Measurements from ENCODE around the gene NCAPD3. TPM values are rescaled to one million over a fixed set of nuclear protein-coding genes. Genes with fewer than 3 reads are reported as not detected.
"Not testable (repeated sequence)": the region's sequence is repeated elsewhere in the genome, so short reads cannot be mapped to it uniquely, and the experiment has no call there.

NCAPD3 gene
- total RNA-seq, 3 donors from 2014 or later (not counting 1 experiment from before 2014, with no cell fraction given), result 27.6 to 33.6 (median 31.2) TPM

DNA sequence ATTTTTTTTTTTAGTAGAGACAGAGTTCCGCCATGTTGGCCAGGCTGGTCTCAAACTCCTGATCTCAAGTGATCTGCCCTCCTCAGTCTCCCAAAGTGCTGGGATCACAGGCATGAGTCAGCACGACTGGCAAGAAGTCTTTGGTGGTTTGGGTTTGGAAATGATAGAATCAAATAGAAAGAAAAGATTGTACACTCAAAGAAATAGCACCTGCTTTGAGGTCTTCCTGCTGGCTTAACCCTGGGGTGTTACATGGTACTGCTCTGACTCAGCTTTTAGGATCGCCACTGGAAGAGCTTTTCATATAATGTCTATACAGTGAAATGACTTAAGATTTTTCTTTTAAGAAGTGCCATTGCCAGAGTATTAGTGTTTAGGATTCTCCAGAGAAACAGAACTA is 104.7 kb downstream of the NCAPD3 start:
- Histone ChIP-seq H3K36me3 (ENCODE audit: control insufficient read depth, insufficient read depth, low read length) (no peaks in the 10 kb centered on the region), H3K4me3 (ENCODE audit: low read length) (no peak overlapping the region), H3K27ac (ENCODE audit: low read length) (no peak overlapping the region), H3K27me3 (ENCODE audit: control insufficient read depth, insufficient read depth, low read length) (peaks cover 2% of the 10 kb centered on the region), H3K4me1 (ENCODE audit: control insufficient read depth, insufficient read depth, low read length) (no peaks in the 10 kb centered on the region), H3K9me3 (ENCODE audit: control insufficient read depth, insufficient read depth, low read length) (no peaks in the 10 kb centered on the region)
- Mint-ChIP-seq H3K27ac (no peak overlapping the region), H3K9me3 (no peaks in the 10 kb centered on the region), H3K27me3 (ENCODE audit: low read depth in 2 of 2) (peaks cover 15 to 39% of the 10 kb centered on the region in 2 donors), H3K4me1 (no peaks in the 10 kb centered on the region), H3K4me3 (no peak overlapping the region), H3K36me3 (no peaks in the 10 kb centered on the region)
- DNase-seq (no peak), ATAC-seq (no peak)
- no peak for TF ChIP-seq CTCF (IDR thresholded peaks at IDR 0.05)
- 73% methylated on average over 3 of the region's 3 CpGs for WGBS (ENCODE audit: insufficient coverage)
- intact Hi-C loops (cut with micrococcal nuclease), result no loop called here

DNA sequence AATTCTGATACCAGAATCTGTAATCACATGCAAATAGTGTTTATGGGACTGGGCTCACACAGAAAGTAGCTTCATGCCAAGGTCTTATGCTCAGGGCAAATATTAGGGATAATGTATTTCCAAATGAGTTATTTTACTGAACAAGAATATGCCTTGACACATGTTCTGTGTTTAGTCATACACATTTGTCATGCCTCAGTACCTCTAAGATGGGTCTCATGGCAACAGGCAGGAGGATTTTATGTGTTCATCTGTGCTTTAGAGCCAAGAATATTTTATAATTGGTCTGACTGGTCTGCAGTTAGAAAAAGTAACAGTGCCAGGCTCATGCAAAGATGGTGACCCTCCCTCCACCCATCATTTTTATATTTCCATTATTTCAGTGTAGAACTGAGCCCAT is 105.8 kb downstream of the NCAPD3 start:
- no peaks in the 10 kb centered on the region for H3K4me1 Mint-ChIP-seq
- DNase-seq (no peak), ATAC-seq (no peak)
- no peaks in the 10 kb centered on the region for H3K4me1 ChIP-seq (ENCODE audit: control insufficient read depth, insufficient read depth, low read length)
- H3K4me3 Mint-ChIP-seq, result no peak overlapping the region
- no peak overlapping the region for H3K27ac Mint-ChIP-seq
- no peaks in the 10 kb centered on the region for H3K9me3 Mint-ChIP-seq
- H3K4me3 ChIP-seq (ENCODE audit: low read length), result no peak overlapping the region
- H3K27me3 Mint-ChIP-seq (ENCODE audit: low read depth in 2 of 2), result peaks cover 9 to 30% of the 10 kb centered on the region in 2 donors
- intact Hi-C loops (cut with micrococcal nuclease), result no loop called here
- H3K27me3 ChIP-seq (ENCODE audit: control insufficient read depth, insufficient read depth, low read length), result no peaks in the 10 kb centered on the region
- no peak for TF ChIP-seq CTCF (IDR thresholded peaks at IDR 0.05)
- no peaks in the 10 kb centered on the region for H3K9me3 ChIP-seq (ENCODE audit: control insufficient read depth, insufficient read depth, low read length)
- no peak overlapping the region for H3K27ac ChIP-seq (ENCODE audit: low read length)
- no peaks in the 10 kb centered on the region for H3K36me3 ChIP-seq (ENCODE audit: control insufficient read depth, insufficient read depth, low read length)
- H3K36me3 Mint-ChIP-seq, result no peaks in the 10 kb centered on the region

DNA sequence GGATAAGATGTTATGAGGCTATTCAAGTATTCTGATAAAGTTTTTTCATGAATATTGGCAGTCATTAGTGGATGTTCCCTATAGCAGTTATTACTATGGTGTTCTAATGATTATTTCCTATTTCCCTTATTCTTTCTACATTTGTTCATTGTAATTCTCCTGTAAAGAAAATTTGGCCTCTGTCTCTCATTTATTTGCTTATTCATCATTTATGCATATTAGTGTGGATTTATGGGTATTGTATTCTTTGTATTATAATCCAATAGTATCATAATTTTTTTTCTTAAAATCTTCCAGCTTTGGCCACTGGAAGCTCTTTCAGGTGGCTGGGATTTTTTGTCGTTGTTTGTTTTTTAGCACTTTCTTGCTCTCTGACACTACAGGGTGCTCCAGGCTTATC is 107.6 kb downstream of the NCAPD3 start:
- H3K4me1 ChIP-seq (ENCODE audit: control insufficient read depth, insufficient read depth, low read length), result no peaks in the 10 kb centered on the region
- H3K27me3 ChIP-seq (ENCODE audit: control insufficient read depth, insufficient read depth, low read length), result no peaks in the 10 kb centered on the region
- H3K4me3 ChIP-seq (ENCODE audit: low read length), result no peak overlapping the region
- DNase-seq (no peak), ATAC-seq (no peak)
- no peaks in the 10 kb centered on the region for H3K9me3 Mint-ChIP-seq
- no peaks in the 10 kb centered on the region for H3K36me3 Mint-ChIP-seq
- no peaks in the 10 kb centered on the region for H3K36me3 ChIP-seq (ENCODE audit: control insufficient read depth, insufficient read depth, low read length)
- H3K27ac Mint-ChIP-seq, result no peak overlapping the region
- 100% methylated on average over 1 of the region's 1 CpG for WGBS (ENCODE audit: insufficient coverage)
- no peak overlapping the region for H3K4me3 Mint-ChIP-seq
- H3K4me1 Mint-ChIP-seq, result no peaks in the 10 kb centered on the region
- no peaks in the 10 kb centered on the region for H3K9me3 ChIP-seq (ENCODE audit: control insufficient read depth, insufficient read depth, low read length)
- no peak overlapping the region for H3K27ac ChIP-seq (ENCODE audit: low read length)
- H3K27me3 Mint-ChIP-seq (ENCODE audit: low read depth in 2 of 2), result peaks cover 4 to 27% of the 10 kb centered on the region in 2 donors
- TF ChIP-seq CTCF (IDR thresholded peaks at IDR 0.05), result no peak
- intact Hi-C loops (cut with micrococcal nuclease), result no loop called here

GRCh38 chr11:134113787-134114186 is 110.0 kb downstream of the NCAPD3 start:
- H3K27me3 ChIP-seq (ENCODE audit: control insufficient read depth, insufficient read depth, low read length); H3K4me3 ChIP-seq (ENCODE audit: low read length); H3K4me3 Mint-ChIP-seq; intact Hi-C loops (cut with micrococcal nuclease); H3K27ac ChIP-seq (ENCODE audit: low read length); H3K9me3 ChIP-seq (ENCODE audit: control insufficient read depth, insufficient read depth, low read length); H3K36me3 ChIP-seq (ENCODE audit: control insufficient read depth, insufficient read depth, low read length); ATAC-seq; H3K27ac Mint-ChIP-seq; H3K4me1 Mint-ChIP-seq; DNase-seq; H3K4me1 ChIP-seq (ENCODE audit: control insufficient read depth, insufficient read depth, low read length); H3K9me3 Mint-ChIP-seq; H3K36me3 Mint-ChIP-seq: not testable (repeated sequence)
- peaks cover 3 to 29% of the 10 kb centered on the region in 2 donors for H3K27me3 Mint-ChIP-seq (ENCODE audit: low read depth in 2 of 2)
- WGBS (ENCODE audit: insufficient coverage), result no CpG with 5 or more reads among the region's 1 CpG
